GM21717 (cell line): Measurements from ENCODE around the gene GTF2IRD1.

Experiments used
- ATAC-seq: cut with Tn5 transposase; IDR thresholded peaks from one replicate; pipeline ENCODE4 v1.9.1; 2021; ENCODE audit warnings: mild to moderate bottlenecking, moderate library complexity; ENCODE audit not compliant: unreplicated experiment

Gene GTF2IRD1

GRCh38 chr7:74586258-74587175, 132.8 kb downstream of the GTF2IRD1 start:
- ATAC-seq: no peak

GRCh38 chr7:74587435-74588126, 133.9 kb downstream of the GTF2IRD1 start:
- no peak for ATAC-seq

GRCh38 chr7:74590813-74591212, 137.1 kb downstream of the GTF2IRD1 start:
- ATAC-seq: no peak

- no peak for ATAC-seq
These were observed 144.9 kb downstream of the GTF2IRD1 start for GRCh38 chr7:74598558-74598957.

GRCh38 chr7:74599244-74599643, 145.5 kb downstream of the GTF2IRD1 start:
- no peak for ATAC-seq

GRCh38 chr7:74604326-74605020, 150.8 kb downstream of the GTF2IRD1 start:
- no peak for ATAC-seq

GRCh38 chr7:74606101-74606908, 152.6 kb downstream of the GTF2IRD1 start:
- no peak for ATAC-seq

- ATAC-seq: no peak
These were observed 153.3 kb downstream of the GTF2IRD1 start for GRCh38 chr7:74606909-74607510.

GRCh38 chr7:74612015-74612829, 158.5 kb downstream of the GTF2IRD1 start:
- ATAC-seq: no peak

GRCh38 chr7:74615933-74616780, 162.5 kb downstream of the GTF2IRD1 start:
- no peak for ATAC-seq

GRCh38 chr7:74617180-74617744, 163.6 kb downstream of the GTF2IRD1 start:
- no peak for ATAC-seq

GRCh38 chr7:74619235-74619860, 165.6 kb downstream of the GTF2IRD1 start:
- ATAC-seq: no peak

- ATAC-seq: no peak
These were observed 168.6 kb downstream of the GTF2IRD1 start for GRCh38 chr7:74622228-74622749.

- ATAC-seq: no peak
These were observed 169.4 kb downstream of the GTF2IRD1 start for GRCh38 chr7:74623135-74623534.

- no peak for ATAC-seq
These were observed 171.7 kb downstream of the GTF2IRD1 start for GRCh38 chr7:74625446-74625845.

- no peak for ATAC-seq
These were observed 174.1 kb downstream of the GTF2IRD1 start for GRCh38 chr7:74627661-74628411.

- no peak for ATAC-seq
These were observed 178.8 kb downstream of the GTF2IRD1 start for GRCh38 chr7:74632505-74632904.
